Stimulated activated CD4-positive, alpha-beta T cell treated with anti-CD3 and anti-CD28 coated beads, TNF-alpha, amount 100 ng/mL, for 48 hours (primary cell): ENCODE measurements around the gene ZDHHC4.

Experiments
- DNase-seq, 3 donors: peaks; one replicate each; pipeline ENCODE4 v3.0.0-alpha.2; 2020; ENCODE audit warnings: low read depth in 3 of 3

The ZDHHC4 gene

DNA sequence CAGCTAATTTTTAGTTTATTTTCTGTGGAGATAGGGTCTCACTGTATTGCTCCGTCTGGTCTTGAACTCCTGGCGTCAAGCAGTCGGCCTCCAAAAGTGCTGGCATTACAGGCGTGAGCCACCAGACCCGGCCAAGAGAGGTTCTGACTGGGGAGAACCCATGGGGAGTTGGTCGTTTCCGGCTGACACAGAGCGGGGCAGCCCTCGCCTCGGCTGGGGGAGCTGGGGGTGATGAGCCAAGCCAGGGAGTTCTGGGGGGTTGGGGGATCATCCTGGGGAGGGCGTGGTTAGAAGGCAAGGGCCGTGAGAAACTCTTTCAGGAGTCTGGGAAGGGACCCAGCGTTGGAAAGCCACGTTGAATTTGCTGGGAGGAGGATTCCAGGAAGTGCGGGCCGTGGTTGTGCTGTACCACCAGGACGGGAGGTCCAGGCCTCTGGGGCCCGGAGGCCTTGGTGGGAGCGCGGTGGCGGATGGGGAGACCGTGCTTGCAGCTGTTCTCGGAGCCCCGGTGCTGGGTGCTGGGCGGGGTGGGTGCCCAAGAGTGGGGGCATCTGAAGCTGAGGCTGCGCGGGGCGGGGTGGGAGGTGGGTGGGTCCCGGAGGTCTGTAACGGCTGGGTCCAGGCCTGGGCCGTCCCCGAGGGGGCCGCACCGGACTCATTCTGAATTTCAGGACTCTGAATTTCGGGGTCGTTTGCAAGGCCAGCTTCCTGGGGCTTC, 29.8 kb downstream of the ZDHHC4 start:
- DNase-seq: no peak

DNA sequence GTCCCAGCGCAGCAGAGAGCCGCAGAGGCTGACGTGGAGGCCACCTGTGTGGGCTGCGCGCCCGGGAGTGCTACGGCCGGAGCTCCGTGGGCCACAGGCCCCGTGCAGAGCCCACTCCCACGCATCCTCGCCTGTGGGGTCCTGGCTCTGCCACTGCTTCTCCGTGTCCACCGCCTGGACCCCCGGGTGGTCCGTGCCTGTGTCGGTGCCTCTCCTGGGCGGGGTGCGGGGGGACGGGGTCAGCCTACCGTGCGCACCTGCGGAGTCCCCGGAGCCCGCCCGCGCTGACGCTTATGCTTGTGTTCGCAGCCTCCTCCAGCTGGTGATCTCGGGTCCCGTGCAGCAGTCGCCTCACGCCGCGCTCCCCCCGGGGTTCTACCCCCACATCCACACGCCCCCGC, 30.4 kb downstream of the ZDHHC4 start:
- no peak for DNase-seq

DNA sequence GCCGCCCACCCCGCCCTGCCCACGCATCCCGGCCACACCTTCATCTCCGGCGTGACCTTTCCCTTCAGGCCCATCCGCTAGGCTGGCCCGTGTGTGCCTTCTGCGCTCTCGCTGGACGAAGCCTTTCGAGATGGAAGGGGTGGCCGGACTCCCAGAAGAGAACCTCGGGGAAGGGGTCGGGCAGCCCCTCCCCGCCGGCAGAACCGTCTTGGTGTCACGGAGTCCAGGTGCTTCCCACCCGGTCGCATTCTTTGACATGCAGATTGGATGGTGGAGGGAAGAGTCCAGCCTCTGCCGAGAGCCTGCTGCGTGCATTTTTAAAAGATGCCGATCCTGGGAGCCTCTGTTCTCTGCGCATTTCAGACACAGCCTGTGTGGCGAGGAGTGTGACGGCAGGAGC, 30.8 kb downstream of the ZDHHC4 start:
- DNase-seq: no peak

DNA sequence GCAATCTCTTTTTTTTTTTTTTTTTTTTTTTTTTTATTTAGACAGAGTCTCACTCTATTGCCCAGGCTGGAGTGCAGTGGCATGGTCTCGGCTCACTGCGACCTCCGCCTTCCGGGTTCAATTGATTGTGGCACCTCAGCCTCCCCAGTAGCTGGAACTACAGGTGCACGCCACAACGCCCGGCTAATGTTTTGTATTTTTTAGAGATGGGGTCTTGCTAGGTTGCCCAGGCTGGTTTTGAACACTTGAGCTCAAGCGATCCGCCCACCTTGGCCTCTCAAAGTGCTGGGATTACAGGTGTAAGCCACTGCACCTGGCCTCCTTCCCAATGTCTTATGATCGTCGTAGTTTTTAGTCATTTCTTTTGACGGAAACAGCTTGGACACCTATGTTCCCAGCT, 31.5 kb downstream of the ZDHHC4 start:
- DNase-seq: no peak

DNA sequence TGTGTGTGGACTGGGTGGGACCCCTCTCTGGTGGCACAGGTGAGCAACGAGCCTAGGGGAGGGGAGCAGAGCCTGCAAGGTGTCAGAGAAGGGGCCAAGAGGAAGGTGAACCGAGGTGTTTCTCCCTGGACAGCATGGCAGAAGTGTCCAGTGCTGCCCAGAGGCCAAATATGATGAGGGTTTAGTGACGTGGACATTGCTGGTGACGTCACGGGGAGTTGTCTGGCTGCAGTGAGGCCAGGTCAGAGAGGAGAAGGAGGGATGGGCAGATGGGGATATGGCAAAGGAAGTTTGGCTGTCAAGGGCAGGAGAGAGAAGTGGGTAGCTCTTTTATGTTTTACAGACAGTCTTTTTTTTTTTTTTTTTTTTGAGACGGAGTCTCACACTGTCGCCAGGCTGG, 35.6 kb downstream of the ZDHHC4 start:
- no peak for DNase-seq

DNA sequence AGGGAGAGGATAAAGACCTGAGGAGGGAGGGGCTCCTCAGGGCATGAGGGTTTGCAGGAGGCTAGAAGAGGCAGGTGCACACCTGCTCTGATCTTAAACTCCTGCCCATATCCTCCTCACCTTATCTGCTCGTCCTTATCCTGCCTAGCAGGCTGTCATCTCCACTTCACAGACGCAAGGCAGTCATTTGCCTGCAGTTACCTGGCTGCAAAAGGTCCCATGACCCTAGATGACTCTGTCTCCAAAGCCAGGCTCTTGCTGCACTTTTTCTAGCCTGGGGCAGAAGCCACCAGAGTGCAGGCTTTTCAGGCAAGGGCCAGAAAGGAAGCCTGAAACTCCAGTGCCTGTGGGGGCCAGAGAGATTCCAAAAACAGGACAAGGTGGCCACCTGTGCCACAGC, 36.5 kb downstream of the ZDHHC4 start:
- no peak for DNase-seq

DNA sequence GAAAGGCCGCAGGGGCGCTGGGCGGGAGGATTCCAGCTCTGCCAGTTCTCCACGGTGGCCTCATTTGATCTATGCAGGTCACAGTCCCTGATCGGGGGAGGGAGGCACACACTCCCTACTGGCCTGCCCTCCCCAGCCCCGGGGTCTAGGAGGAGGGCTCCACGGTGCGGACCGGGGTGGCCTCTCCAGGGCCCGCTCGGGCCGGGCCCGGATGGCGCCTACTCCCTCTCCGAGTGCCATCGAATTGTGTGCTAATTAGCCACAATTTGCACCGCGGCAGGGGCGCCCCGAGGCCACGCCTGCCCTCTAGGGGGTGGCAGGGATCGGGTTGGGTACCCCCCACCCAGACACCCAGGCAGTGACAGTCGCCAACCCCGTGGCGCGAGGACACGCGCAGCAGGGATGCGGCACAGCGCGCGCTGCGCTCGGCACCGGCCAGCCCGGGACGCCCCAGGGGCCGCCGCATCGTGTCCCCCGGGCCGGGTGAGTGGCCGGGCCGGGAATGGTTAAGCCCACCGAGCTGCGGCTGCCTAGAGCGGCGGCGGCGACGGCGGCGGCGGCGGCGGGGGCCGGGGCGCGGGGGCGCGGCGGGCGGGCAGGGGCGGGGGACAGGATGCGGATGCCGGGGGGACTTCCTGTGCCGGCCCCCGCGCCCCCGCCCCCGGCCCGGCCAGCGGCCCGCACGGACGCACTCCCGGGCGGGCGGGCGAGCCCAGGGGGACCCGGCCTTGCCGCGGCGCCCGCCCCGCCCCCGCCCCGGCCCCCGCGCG, 37.9 kb downstream of the ZDHHC4 start, which contains the start of gene ZNF853:
Gene ZNF853 (plus strand): TSS at position 658 of the 770 bp plus-strand sequence. CDS start 565 bp downstream, outside the sequence.
- DNase-seq: no peak

DNA sequence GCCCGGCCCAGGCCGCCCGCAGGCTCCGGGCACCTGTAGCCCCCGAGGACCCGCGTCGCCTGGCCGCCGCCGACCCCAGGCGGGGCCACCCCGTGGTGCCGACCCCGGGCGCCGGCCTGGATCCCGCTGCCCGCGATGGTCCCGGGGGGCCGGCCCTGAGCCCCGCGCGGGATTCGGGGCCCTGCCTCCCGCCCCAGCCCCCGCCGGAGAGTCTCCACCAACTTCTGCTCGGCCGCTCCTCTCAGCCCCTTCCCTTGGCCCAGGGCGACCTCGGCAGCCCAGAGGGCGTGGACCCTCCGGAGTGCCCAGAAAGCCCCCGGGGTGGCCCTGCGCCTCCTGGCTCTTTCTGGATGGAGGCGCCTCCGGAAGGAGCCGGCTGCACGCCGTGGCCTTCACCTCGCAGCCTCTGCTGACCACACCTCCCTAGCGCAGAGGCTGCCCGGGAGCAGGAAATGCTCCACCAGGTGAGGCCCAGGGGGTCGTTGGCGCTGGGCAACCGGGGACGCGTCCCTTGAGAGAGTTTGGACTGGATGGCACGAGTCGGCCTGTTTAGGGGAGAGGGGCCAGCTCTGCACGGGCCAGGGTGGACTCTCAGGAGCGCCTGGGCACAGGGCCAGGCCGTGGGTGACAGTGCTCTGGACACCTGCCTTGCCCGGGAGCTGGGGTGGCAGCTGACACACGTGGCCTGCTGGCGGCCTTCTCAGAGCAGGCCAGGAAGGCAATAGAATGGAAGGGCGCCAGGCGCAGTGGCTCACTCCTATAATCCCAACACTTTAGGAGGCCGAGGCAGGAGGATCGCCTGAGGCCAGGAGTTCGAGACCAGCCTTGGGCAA, 38.7 kb downstream of the ZDHHC4 start:
- no peak for DNase-seq

DNA sequence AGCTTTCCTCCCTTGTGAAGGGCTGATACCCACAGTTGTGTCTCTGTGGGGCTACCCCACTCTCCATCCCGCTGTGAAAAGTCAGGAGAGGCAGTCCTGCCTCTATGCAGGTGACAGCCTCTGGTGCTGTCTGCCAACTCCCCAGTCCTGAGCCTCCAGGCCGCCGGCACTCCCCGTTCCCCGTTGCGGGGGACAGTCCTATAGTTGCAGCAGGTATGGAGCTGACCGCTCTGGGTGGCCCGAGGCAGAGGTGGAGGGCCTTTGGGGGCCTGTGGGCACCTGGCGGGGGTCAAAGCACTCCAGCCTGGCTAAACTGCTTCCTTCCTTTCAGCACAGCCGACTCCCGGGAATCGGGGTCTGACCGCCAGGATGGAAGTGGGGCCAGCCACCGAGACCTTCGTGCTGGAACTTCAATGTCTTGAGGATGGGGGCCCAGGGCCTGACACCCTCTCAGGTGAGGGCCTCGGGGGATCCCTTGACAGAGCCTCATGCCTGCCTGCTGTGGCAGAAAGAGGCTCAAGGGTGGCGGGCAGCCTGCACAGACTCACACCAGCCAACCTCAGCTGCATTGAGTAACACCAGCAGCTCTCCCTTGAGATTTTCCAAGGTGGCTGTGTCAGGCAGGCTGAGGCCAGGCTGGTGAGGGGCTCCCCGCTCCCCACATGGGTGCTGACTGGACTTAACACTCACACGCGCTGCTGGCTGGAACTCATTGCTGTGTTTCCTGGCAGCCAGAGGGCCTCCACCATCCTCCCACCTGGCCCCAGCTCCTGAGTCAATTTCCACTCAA, 39.8 kb downstream of the ZDHHC4 start:
- DNase-seq: no peak

DNA sequence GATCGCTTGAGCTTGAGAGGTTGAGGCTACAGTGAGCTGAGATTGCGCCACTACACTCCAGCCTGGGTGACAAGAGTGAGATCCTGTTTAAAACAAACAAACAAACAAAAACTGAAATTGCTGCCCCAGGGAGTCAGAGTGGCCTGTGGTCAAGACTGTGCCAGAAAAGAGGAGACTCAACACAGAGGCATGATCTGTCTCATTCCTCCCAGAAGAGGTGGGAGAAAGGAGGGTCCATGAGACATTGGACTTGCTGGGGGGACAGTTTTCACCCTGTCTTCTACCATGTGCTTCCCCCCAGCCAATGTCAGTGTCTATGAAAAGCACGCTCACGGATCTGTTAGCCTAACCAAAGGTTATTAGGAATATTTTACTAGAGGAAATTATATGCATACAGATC, 41.4 kb downstream of the ZDHHC4 start:
- DNase-seq: no peak

DNA sequence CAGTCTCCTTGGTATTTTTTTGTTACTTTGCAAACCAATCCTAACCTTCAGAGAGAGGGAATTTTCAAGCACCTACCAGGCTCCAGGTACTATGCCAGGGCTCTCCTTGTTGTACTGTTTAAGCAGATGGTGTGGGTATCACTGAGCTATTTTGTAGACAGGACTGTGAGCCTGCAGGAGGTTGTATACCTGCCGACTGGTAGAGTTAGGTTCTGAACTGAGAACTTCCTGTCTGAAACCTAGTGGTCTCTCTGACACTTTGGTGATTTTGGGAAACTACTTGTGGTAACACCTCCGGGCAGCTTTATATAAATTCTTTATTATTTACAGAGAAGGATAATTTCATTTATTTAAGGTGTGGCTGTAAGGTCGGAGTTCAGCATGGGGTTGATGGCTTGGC, 42.7 kb downstream of the ZDHHC4 start:
- no peak for DNase-seq

DNA sequence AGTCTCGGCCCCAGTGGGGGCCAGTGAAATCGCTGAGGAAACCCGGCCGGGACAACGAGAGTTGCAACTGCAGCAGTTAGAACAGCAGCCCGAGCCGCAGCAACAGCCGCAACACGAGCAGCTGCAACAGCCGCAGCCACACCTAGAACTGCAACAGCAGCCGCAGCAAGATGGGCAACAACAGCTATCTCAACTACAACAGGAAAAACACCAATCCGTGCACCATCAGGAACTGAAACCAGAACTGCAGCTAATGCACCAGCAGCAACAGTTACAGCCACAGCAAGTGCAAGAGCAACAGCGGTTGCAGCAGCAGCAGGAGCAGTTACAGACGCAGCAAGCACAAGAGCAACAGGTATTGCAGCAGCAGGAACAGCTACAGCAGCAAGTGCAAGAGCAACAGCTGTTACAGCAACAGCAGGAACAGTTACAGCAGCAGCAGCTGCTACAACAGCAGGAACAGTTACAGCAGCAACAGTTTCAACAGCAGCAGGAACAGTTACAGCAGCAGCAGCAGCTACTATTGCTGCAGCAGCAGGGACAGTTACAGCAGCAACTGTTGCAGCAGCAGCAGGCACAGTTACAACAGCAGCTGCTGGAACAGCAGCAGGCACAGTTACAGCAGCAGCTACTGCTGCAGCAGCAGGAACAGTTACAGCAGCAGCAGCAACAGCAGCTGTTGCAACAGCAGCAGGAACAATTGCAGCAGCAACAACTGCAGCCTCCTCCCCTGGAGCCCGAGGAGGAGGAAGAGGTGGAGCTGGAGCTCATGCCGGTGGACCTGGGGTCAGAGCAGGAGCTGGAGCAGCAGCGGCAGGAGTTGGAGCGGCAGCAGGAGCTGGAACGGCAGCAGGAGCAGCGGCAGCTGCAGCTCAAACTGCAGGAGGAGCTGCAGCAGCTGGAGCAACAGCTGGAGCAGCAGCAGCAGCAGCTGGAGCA, 44.2 kb downstream of the ZDHHC4 start:
- DNase-seq: no peak

DNA sequence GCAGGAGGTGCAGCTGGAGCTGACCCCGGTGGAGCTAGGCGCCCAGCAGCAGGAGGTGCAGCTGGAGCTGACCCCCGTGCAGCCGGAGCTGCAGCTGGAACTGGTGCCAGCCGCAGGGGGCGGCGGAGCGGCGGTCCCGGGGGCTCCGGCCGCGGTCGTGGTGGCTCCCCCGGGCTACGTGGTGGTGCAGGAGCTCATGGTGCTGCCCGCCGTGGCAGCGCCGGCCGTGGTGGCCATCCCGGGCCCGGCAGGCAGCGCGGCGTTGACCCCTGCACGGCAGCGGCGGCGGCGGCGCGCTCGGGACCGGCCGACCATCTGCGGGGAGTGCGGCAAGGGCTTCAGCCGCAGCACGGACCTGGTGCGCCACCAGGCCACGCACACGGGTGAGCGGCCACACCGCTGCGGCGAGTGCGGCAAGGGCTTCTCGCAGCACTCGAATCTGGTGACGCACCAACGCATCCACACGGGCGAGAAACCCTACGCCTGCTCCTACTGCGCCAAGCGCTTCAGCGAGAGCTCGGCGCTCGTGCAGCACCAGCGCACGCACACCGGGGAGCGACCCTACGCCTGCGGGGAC, 45.0 kb downstream of the ZDHHC4 start:
- no peak for DNase-seq

DNA sequence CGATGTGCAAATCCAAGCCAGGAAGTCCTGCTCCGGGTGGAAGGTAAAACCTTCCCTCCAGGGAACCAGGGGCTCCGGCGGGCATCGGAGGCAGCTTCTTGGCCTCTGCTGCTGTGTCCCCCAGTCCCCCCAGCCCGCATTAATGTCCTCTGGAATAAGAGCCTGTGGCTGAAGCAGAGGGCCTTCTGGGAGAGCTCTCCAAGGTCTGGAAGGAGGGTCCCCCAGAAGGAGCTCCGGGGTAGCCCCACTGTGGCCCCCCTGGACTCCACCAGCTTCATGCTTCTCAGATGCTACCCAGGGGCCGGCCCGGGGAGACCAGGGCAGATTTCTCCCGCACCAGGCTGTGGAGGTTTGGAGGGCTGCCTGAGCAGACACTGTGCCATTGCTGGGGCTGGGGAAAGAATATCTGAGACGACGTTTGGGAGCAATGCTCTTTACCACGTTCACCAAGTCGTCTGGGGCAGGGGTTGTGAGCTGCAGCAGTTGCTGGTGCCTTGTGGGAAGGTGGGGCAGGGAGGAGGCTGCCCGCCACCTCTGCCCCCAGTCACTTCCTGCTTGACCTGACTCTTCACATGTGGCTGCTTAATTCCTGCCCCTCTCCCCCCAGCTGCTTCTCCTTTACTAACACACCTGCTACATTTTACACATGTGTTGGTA, 46.5 kb downstream of the ZDHHC4 start:
- DNase-seq: no peak

DNA sequence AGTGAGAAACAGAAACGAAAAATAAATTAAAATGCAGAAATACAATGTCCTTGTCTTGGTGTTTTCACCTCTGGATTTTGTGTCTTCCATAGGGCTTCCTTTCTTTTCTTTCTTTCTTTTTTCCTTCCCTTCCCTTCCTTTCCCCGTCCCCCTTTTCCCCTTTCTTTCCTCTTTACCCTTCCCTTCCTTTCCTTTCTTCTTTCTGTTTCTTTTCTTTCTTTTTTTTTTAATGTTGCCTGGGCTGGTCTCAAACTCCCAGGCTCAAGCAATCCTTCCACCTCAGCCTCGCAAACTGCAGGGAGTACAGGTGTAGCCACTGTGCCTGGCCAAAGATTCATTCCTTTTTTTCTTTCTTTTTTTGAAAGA, 47.0 kb downstream of the ZDHHC4 start:
- DNase-seq: no peak

DNA sequence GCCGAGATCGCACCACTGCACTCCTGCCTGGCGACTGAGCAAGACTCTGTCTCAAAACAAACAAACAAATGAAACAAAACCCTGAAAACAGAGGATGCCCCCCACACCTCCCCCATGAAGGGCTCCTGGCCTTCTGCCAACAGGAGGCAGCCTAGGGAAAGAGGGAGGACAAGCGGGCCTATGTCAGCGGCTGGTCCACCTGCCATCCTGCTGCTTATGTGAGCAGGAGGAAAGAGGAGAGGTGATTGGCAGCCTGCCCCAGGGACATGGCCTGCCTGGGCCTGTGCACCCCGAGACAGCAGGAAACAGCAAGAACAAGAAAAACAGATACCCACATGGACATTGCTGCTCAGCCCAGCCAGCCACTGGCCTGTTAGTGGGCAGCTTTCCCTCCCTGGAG, 50.8 kb downstream of the ZDHHC4 start:
- no peak for DNase-seq

DNA sequence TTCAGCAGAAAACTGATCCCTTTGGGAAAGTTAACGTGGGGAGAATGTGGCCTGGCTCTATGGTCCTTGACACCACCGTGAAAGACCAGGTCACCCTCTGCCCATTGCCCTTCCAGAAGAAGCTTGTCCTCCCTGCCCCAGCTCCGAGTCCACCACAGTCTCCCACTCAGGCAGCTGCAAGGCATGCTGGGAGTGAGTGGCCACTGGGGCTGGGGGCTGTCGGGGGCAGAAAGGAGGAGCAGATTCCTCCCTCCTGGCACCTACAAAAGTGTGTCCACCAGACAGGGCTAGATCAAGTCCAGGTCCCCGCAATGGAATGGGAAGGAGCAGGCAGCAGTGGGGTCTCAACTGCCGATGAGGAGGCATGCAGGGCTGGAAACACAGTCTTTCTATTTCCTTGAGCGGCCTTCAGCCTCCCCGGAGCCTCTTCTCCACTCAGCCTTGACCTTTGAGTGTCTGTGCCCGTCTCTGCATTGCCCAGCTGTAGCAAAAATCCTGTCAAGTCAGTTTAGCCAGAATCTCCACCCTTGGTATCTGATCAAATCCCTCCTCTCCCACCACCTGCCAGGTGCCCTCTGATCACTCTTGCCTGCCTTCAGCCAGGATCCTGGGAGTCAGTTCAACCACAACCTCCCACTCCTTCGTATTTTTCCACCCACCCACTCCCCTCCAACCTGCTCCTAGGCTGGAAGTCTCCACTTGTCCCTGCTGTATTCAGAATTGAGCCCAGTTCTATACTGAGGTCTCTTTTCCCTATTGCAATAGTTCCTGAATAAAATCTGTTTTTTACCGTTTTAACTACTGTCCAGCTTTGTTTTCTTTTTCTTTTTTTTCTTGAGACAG, 53.0 kb downstream of the ZDHHC4 start:
- no peak for DNase-seq

DNA sequence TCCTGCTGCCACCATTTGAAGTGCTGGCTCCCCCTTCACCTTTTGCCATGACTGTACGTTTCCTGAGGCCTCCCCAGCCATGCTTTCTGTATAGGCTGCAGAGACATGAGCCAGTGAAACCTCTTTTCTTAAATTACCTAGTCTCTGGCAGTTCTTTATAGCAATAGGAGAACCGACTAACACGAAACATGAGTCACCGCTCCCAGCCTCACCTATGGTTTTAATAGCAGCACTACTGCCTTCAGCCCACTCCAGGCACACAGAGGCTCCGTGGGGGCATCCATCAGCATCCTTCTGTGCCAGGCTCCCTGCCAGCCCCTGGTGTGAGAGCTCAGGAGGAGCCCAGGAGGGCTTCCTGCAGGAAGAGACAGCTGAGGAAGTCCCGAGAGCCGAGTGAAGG, 54.4 kb downstream of the ZDHHC4 start:
- DNase-seq: no peak

DNA sequence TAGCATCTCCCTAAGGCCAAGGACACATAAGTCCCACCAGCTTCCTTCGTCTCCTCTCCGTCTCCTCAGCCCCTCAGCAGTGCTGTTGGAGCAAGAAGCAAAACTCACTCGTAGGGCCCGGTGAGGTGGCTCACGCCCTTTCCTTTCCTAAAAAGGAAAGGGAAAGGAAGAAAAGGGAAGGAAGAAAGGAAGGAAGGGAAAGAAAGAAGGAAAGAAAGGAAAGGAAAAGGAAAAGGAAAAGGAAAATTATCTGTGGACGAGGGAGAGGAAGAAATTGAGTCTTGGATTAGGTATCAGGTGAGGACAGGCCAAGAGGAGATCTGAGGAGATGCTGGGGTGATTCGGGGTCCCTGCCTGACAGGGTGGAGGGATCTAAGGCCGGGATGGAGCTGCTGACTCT, 56.8 kb downstream of the ZDHHC4 start:
- no peak for DNase-seq
